Esophagus (tissue), 2 donors: Measurements from ENCODE around the gene TBL1X. TPM values are rescaled to one million over a fixed set of nuclear protein-coding genes. Genes with fewer than 3 reads are reported as not detected.

Experiments used
- H3K27ac ChIP-seq, 2 donors: one replicate each; pipeline ENCODE4 v1.5.1; 2013; ENCODE audit warnings: low read depth in 2 of 2, mild to moderate bottlenecking in 2 of 2, inconsistent platforms in 1 of 2, low read length in 1 of 2, moderate library complexity in 1 of 2
- H3K27me3 ChIP-seq, 2 donors: one replicate each; pipeline ENCODE4 v1.6.1; 2013; ENCODE audit warnings: low read length in 2 of 2, control low read depth in 1 of 2, mild to moderate bottlenecking in 1 of 2; ENCODE audit not compliant: insufficient read depth in 2 of 2, control insufficient read depth in 1 of 2
- H3K36me3 ChIP-seq, 2 donors: one replicate each; pipeline ENCODE4 v1.6.1; 2013; ENCODE audit warnings: low read length in 1 of 2; ENCODE audit not compliant: control insufficient read depth in 2 of 2, insufficient read depth in 2 of 2
- H3K4me1 ChIP-seq, 2 donors: one replicate each; pipeline ENCODE4 v1.6.1; 2013; ENCODE audit warnings: low read length in 1 of 2; ENCODE audit not compliant: control insufficient read depth in 2 of 2, insufficient read depth in 2 of 2
- H3K4me3 ChIP-seq, 2 donors: one replicate each; pipeline ENCODE4 v1.5.1; 2013; ENCODE audit warnings: low read length in 2 of 2, mild to moderate bottlenecking in 2 of 2, low read depth in 1 of 2, moderate library complexity in 1 of 2
- H3K9me3 ChIP-seq, 2 donors: one replicate each; pipeline ENCODE4 v1.6.1; 2013; ENCODE audit warnings: mild to moderate bottlenecking in 2 of 2, low read depth in 1 of 2, low read length in 1 of 2, moderate library complexity in 1 of 2; ENCODE audit not compliant: control insufficient read depth in 2 of 2, insufficient read depth in 1 of 2
- WGBS, 2 donors: extraction: QIAGEN DNeasy Blood & Tissue Kit; methylation state at CpG; one replicate each; pipeline ENCODE4 v1.1.7; 2013; 5-methylcytosine and 5-hydroxymethylcytosine counted together
- polyA plus RNA-seq, 2 donors: library from polyadenylated mRNA; stranded (reverse); fragments of 200-250 nt; gene quantifications; one replicate each; pipeline ENCODE4 v1.2.3, GENCODE V29; 2013
- donor health status: healthy with polysubstance abuse.
- donor health status: Bipolar disorder and iron deficiency.

TBL1X gene
- polyA plus RNA-seq, 2 donors, result 3.7 to 5.8 TPM

DNA sequence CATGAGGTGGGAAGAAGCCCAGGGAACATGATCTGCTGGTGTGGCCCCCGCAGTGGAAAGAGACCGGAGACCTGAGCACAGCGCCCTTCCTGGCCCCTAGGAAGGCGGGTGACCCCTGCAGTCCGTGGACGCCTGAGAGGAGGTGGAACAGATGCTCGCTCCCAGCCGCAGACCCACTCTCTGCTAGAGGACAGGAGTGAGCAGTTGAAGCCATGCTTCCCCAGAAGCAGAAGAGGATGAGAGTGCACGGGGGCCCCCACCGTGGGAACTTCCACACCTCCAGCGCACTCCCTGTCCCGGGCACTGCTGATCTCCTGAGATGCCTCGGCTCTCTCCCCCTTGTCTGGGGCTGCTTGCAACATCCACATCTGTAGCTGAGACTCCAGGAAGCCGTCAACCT lies 238.5 kb downstream of the TBL1X start:
- peaks cover 0 to 9% of the 10 kb centered on the region in 2 donors for H3K36me3 ChIP-seq
- H3K4me3 ChIP-seq, result no peak overlapping the region
- H3K27me3 ChIP-seq, result no peaks in the 10 kb centered on the region
- peaks cover 0 to 4% of the 10 kb centered on the region in 2 donors for H3K4me1 ChIP-seq
- H3K27ac ChIP-seq, result no peak overlapping the region
- WGBS, 2 donors, result 88 to 95% methylated on average over 14 of the region's 14 CpGs
- H3K9me3 ChIP-seq, result peaks cover 0 to 3% of the 10 kb centered on the region in 2 donors

DNA sequence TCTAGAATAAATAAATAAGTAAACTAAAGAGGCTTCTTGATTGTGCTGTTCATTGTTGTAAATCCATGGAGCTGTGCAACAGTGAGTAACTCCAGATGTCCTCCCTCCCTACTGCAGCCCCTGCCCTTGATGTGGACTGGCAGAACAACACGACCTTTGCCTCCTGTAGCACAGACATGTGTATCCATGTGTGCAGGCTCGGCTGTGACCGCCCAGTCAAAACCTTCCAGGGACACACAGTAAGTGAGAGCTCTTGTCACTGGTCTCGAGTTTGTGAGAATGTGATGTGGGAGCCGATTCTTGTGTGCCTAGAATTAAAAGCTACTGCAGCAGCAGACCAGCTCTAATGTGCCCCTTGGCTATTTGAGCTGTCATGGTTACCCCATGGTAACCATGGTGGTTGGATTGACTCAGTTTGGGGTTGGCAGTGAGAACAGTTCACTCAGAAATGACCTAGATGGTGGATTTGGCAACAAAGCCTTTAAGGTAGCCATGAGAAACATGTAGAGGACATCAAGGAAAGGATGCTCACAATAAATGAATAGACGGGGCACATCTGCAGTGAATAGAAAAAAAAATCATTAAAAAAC lies 240.1 kb downstream of the TBL1X start:
- Histone ChIP-seq H3K27ac (no peak overlapping the region), H3K4me1 (peaks cover 0 to 4% of the 10 kb centered on the region in 2 donors), H3K36me3 (peaks cover 0 to 14% of the 10 kb centered on the region in 2 donors), H3K27me3 (no peaks in the 10 kb centered on the region), H3K4me3 (no peak overlapping the region), H3K9me3 (peaks cover 0 to 3% of the 10 kb centered on the region in 2 donors)
- 91 to 95% methylated on average over 6 of the region's 6 CpGs for WGBS, 2 donors

DNA sequence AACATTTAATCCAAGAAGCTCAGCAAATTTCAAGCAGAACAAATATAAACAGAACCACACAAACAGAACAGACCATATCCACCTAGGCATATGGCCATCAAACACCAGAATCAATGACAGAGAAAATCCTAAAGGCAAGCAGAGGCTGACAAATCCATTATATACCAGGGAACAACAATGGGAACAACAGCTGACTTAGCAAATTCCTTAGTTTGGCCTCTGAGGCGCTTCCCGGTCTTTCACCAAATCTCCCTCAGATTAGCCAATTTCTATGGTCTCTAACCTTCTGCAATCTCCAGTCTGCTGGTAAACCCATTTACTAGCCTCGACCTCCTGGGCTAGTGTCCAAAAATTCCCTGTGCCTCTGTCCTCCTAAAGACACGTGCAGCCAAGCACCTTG lies 241.6 kb downstream of the TBL1X start:
- WGBS, 2 donors, result 64 to 79% methylated on average over 4 of the region's 4 CpGs
- Histone ChIP-seq H3K4me1 (peaks cover 0 to 4% of the 10 kb centered on the region in 2 donors), H3K36me3 (peaks cover 0 to 10% of the 10 kb centered on the region in 2 donors), H3K27ac (no peak overlapping the region), H3K27me3 (no peaks in the 10 kb centered on the region), H3K4me3 (no peak overlapping the region), H3K9me3 (peaks cover 0 to 3% of the 10 kb centered on the region in 2 donors)

DNA sequence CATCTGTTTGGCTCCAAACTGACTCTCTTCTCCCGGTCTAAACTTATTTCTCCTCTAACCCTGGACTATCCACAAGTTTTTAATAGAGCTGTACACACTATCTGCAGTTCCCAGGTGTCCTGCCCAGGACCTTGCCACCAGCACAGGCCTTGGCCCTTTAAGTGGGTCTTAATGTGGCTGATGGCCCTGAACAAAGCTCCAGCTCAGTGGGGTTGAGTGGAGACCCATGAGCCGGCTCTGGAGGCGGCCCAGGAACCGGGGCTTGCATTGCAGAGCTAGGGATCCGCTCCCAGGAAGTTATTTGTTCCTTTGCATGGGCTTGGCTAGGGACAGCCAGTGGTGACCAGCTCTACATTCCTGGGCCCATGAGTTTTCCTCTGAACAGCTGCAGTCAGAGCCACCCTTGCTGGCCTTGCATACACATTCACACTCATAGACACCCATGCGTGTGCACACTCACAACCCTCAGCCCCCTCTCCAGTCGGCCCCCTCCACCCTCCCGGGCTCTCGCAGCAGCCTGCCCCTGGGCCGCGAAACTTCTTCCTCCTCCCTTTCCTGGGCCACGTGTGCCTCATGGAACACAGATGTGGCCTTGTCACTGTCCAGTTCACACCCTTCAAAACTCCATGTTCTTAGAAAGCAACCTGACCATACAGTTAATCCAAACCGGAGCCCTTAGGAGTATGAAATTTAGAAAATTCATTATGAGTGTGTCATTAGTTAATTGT lies 242.6 kb downstream of the TBL1X start:
- Histone ChIP-seq H3K36me3 (peaks cover 0 to 16% of the 10 kb centered on the region in 2 donors), H3K27ac (no peak overlapping the region), H3K27me3 (no peaks in the 10 kb centered on the region), H3K4me3 (no peak overlapping the region), H3K9me3 (peaks cover 0 to 7% of the 10 kb centered on the region in 2 donors), H3K4me1 (peaks cover 0 to 4% of the 10 kb centered on the region in 2 donors)
- WGBS, 2 donors, result 82 to 84% methylated on average over 13 of the region's 13 CpGs

GRCh38 chrX:9708086-9708485 lies 243.2 kb downstream of the TBL1X start:
- no peak overlapping the region for H3K4me3 ChIP-seq
- no peak overlapping the region for H3K27ac ChIP-seq
- peaks cover 0 to 4% of the 10 kb centered on the region in 2 donors for H3K4me1 ChIP-seq
- 82 to 84% methylated on average over 10 of the region's 10 CpGs for WGBS, 2 donors
- H3K9me3 ChIP-seq, result peaks cover 0 to 7% of the 10 kb centered on the region in 2 donors
- H3K36me3 ChIP-seq, result peaks cover 0 to 16% of the 10 kb centered on the region in 2 donors
- H3K27me3 ChIP-seq, result no peaks in the 10 kb centered on the region

DNA sequence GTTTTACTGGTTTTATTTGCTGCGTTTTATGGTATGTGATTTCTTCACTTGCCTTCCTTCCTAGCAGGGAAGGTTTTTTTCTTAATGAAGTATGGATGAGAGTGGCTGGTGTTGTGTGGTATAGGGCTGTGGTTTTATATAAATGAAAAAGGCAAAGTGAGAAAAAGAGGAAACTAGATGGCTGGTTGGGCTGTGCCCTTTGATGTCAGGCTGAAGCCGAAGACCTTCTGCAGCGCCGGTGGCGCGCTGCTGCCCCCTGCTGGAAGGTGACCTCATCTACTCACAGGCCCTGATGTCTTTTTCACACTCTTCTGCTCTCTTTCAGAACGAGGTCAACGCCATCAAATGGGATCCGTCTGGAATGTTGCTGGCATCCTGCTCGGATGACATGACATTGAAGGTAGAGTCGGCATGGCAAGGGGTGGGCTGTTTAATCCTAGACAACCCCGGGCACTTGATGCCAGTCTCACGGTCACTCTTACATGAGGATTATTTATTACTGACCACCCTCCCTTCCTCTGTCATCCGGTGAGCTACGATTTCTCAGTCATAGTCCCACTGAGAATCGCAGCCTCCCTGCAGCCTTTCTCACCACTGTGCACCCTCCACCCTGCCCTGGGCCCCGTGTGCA lies 244.2 kb downstream of the TBL1X start:
- Histone ChIP-seq H3K36me3 (peaks cover 0 to 16% of the 10 kb centered on the region in 2 donors), H3K9me3 (peaks cover 0 to 7% of the 10 kb centered on the region in 2 donors), H3K4me1 (peaks cover 0 to 4% of the 10 kb centered on the region in 2 donors), H3K27me3 (no peaks in the 10 kb centered on the region), H3K27ac (no peak overlapping the region), H3K4me3 (no peak overlapping the region)
- 27 to 34% methylated on average over 17 of the region's 17 CpGs for WGBS, 2 donors

DNA sequence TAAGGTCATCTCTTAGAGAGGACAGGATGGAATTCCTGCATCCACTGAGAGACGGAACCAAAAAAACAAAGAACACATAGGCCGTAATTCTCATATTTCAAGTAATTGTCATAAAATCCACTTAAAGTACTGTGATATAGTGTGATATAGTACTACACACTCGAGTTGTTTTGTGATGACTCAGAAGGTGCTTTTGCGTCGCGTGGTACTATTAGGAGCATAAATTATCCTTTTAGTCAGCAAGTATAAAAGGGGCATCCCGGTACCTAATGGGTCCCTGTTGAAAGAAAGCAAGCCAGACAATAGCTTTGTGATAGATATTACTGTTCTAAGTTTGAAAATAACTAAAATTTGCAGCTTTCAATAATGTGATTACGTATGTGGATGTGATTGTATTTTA lies 245.5 kb downstream of the TBL1X start:
- WGBS, 2 donors, result 79 to 83% methylated on average over 8 of the region's 8 CpGs
- H3K9me3 ChIP-seq, result peaks cover 0 to 7% of the 10 kb centered on the region in 2 donors
- H3K4me1 ChIP-seq, result peaks cover 0 to 4% of the 10 kb centered on the region in 2 donors
- no peaks in the 10 kb centered on the region for H3K27me3 ChIP-seq
- no peak overlapping the region for H3K27ac ChIP-seq
- H3K4me3 ChIP-seq, result no peak overlapping the region
- peaks cover 2 to 16% of the 10 kb centered on the region in 2 donors for H3K36me3 ChIP-seq

DNA sequence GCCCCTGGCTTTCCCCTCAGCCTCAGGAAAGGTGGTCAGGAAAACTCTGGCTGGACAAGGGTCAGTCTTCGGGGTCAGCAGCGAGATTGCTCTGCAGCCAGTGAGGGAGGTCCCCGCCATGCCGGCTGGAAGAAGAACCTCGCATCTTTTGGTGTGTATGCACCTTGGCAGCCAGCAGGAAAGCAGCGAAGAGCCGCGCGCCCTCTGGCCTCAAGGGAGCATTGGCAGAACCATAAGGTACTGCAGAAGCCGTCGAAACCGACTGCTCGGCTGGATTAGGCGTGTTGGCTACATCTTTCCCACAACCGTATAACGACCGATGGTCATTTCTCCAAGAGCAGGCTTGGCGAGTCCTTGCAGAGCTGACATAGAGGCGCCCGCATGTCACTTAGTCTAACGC lies 252.5 kb downstream of the TBL1X start:
- H3K27me3 ChIP-seq, result no peaks in the 10 kb centered on the region
- no peaks in the 10 kb centered on the region for H3K4me1 ChIP-seq
- peaks cover 5 to 15% of the 10 kb centered on the region in 2 donors for H3K36me3 ChIP-seq
- peaks cover 0 to 8% of the 10 kb centered on the region in 2 donors for H3K9me3 ChIP-seq
- WGBS, 2 donors, result 97 to 98% methylated on average over 21 of the region's 21 CpGs
- no peak overlapping the region for H3K27ac ChIP-seq
- H3K4me3 ChIP-seq, result no peak overlapping the region

- H3K36me3 ChIP-seq, result no peaks in the 10 kb centered on the region
- H3K27me3 ChIP-seq, result no peaks in the 10 kb centered on the region
- H3K4me1 ChIP-seq, result no peaks in the 10 kb centered on the region
- 66 to 81% methylated on average over 2 of the region's 2 CpGs for WGBS, 2 donors
- H3K4me3 ChIP-seq, result no peak overlapping the region
- peaks cover 9 to 11% of the 10 kb centered on the region in 2 donors for H3K9me3 ChIP-seq
- H3K27ac ChIP-seq, result no peak overlapping the region
These were observed 259.9 kb downstream of the TBL1X start for GRCh38 chrX:9724711-9725110.
